Measurements from ENCODE around the gene RPL41. TPM values are rescaled to one million over a fixed set of nuclear protein-coding genes. Genes with fewer than 3 reads are reported as not detected.

The RPL41 gene
- total RNA-seq, 1 donor from 2014 or later, result 1,819 TPM

DNA sequence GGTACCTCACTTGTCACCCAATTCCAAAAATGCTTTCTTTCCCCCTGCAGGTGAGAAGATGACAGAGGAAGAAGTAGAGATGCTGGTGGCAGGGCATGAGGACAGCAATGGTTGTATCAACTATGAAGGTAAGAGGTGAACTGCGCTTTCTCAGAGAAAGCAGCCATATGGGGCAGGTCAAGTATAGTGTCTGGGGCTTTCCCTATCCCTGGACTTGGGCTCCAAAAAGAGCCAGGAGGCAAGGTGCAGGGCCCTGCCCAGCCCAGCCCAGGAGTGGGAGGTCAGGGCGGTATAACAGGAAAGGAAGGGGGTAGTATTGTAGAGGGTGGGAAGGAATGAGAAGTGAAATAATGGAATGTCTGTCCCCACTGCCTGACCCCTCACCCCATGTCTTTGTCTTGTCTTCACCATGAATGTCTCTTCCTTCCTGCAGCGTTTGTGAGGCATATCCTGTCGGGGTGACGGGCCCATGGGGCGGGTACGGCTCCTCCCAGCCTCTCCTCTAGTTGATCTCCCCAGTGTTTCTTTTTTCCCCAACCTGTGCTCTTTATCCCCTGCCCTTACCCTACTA lies 43.8 kb downstream of the RPL41 start:
- intact Hi-C loops (cut with DNase I), result no loop called here
- H3K27ac ChIP-seq, result peak overlapping the region; percentile 91 to 94
- no peaks in the 10 kb centered on the region for H3K9me3 ChIP-seq
- H3K27me3 ChIP-seq, result no peaks in the 10 kb centered on the region
- DNase-seq (ENCODE audit: low spot score in 2 of 2), result no peak
- TF ChIP-seq, protein P1, sequence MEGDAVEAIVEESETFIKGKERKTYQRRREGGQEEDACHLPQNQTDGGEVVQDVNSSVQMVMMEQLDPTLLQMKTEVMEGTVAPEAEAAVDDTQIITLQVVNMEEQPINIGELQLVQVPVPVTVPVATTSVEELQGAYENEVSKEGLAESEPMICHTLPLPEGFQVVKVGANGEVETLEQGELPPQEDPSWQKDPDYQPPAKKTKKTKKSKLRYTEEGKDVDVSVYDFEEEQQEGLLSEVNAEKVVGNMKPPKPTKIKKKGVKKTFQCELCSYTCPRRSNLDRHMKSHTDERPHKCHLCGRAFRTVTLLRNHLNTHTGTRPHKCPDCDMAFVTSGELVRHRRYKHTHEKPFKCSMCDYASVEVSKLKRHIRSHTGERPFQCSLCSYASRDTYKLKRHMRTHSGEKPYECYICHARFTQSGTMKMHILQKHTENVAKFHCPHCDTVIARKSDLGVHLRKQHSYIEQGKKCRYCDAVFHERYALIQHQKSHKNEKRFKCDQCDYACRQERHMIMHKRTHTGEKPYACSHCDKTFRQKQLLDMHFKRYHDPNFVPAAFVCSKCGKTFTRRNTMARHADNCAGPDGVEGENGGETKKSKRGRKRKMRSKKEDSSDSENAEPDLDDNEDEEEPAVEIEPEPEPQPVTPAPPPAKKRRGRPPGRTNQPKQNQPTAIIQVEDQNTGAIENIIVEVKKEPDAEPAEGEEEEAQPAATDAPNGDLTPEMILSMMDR (IDR thresholded peaks at IDR 0.05), result no peak
- peaks cover 10 to 40% of the 10 kb centered on the region in 2 donors for H3K4me1 ChIP-seq
- peaks cover 57 to 59% of the 10 kb centered on the region in 2 donors for H3K36me3 ChIP-seq
- H3K4me3 ChIP-seq, result peak overlapping the region; percentile 83 to 96

DNA sequence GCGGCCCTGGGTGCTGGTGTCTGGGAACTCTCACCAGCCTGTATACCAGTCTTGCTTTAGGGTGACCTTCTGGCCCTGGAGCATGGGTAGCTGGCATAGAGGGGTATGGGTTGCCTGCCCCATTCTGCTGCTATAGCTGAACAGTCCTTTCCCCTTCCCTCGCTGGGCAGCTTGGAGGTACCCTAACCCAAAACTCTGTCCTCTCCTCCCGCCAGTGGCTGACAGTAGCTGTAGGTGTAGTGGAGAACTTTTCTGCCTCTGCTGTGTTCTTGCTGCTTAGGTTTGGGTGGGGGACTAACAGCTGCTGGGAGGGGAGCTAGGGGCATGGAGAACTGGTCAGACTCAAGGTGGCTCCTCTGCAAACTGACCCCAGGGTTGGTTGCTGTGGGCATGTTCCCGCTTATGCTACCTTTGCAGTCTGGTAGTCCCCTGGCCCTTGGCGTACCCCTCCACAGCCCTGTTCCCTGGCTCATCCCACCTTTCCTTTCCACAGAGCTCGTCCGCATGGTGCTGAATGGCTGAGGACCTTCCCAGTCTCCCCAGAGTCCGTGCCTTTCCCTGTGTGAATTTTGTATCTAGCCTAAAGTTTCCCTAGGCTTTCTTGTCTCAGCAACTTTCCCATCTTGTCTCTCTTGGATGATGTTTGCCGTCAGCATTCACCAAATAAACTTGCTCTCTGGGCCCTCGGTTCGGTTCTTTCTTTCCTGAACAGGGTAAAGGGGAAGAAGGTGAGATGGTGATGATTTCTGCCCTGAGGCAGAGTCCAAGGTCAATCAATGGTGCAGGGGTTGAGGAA lies 44.7 kb downstream of the RPL41 start:
- DNase-seq (ENCODE audit: low spot score in 2 of 2), result no peak
- peak overlapping the region; percentile 83 to 96 for H3K4me3 ChIP-seq
- peaks cover 10 to 40% of the 10 kb centered on the region in 2 donors for H3K4me1 ChIP-seq
- intact Hi-C loops (cut with DNase I), result no loop called here
- no peaks in the 10 kb centered on the region for H3K27me3 ChIP-seq
- no peaks in the 10 kb centered on the region for H3K9me3 ChIP-seq
- peak overlapping the region; percentile 91 to 94 for H3K27ac ChIP-seq
- H3K36me3 ChIP-seq, result peaks cover 64 to 67% of the 10 kb centered on the region in 2 donors
- TF ChIP-seq, protein P1 (IDR thresholded peaks at IDR 0.05), result no peak

DNA sequence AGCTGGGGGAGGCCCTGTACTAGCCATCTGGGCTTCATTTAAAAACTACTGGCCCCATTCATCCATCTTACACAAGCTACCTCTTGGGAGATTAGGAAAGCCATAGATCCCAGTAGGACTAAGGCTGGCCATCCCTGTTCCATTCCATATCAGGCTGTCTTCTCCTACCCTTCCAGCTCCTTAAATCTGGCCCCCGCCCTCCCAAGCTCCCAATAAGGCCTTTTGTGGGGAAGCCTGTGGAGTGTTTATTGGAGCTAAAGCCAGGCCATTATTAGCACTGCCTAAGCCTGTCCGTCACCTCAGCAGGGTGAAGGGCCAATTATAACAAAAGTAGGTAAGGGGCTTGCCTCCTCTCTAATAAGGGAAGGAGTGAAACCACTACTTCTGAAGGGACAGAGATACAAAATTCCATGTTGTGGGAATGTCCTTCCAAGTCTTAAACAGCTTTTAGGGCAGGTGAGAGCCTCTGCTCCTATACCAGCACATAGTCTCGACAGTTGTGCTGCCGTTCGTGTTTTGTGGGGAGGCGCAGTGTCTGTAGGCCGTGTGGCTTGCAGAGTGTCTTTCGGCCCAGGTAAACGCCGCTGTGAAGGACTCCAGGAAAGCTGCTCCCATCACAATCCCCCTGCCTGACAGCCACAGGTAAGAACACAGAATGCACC lies 45.4 kb downstream of the RPL41 start:
- Histone ChIP-seq H3K27ac (peak overlapping the region; percentile 91 to 94), H3K9me3 (no peaks in the 10 kb centered on the region), H3K4me1 (peaks cover 10 to 35% of the 10 kb centered on the region in 2 donors), H3K27me3 (no peaks in the 10 kb centered on the region), H3K36me3 (peaks cover 71 to 75% of the 10 kb centered on the region in 2 donors), H3K4me3 (peak overlapping the region; percentile 83 to 96)
- TF ChIP-seq, protein P1 (IDR thresholded peaks at IDR 0.05), result no peak
- intact Hi-C loops (cut with DNase I), result no loop called here
- no peak for DNase-seq (ENCODE audit: low spot score in 2 of 2)

DNA sequence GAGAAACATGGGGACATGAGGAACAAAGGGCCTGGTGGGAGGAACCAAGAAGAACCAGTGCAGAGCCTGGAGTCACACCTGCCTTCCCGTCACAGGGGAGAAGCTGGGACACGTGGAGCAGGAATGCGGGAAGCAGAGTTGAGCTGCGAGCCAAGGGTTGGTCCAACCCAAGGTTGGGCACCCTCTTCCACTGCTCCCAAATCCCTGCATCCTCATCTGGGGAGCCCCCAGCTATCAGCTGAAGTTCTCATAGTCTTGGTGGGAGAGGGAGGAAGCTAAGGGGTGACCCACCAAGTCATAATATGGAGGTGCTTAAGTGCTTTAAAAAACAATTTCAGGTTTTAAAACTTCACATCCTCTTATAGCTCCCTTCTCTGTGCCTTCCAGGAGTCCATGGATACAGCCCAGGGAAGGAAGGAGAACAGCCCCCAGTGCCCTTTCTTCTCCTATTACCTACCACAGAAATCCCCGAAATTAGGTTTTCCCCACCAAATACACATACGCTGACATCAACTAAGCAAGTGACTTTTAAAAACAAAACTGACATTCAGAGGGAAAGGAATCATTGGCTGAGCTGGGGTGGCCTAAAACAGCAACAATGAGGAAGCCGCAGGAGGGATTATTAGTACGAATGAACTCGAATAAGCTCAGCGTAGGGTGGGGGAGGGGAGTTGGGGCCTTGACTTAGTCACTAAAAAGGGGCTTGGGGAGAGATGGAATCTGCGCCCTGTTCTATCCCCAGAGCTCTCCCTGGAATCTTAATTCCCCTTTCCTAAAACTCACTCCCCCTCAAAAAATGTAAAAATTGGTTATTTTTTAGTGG lies 46.2 kb downstream of the RPL41 start:
- Histone ChIP-seq H3K4me3 (peak overlapping the region in 1 of 2 donors; percentile 83), H3K27ac (peak overlapping the region in 1 of 2 donors; percentile 91), H3K4me1 (peaks cover 10 to 29% of the 10 kb centered on the region in 2 donors), H3K36me3 (peaks cover 78 to 83% of the 10 kb centered on the region in 2 donors), H3K9me3 (no peaks in the 10 kb centered on the region), H3K27me3 (no peaks in the 10 kb centered on the region)
- intact Hi-C loops (cut with DNase I), result no loop called here
- DNase-seq (ENCODE audit: low spot score in 2 of 2), result no peak
- TF ChIP-seq, protein P1 (IDR thresholded peaks at IDR 0.05), result no peak

Measured in ascending aorta (tissue), 2 donors.